GM12878 (cell line): ENCODE results near the gene RCAN2. TPM values are rescaled to one million over a fixed set of nuclear protein-coding genes. Genes with fewer than 3 reads are reported as not detected.

ENCODE experiments used
- ATAC-seq: fragments of 200-7000 bp; cut with Tn5 transposase; 3 replicates; pipeline ENCODE4 v1.9.1; 2020; ENCODE audit warnings: mild to moderate bottlenecking, moderate library complexity
- BruUV-seq: library from RNA; stranded (reverse); fragments of 400-500 nt; replicated peaks from 2 replicates; lab custom pipeline; 2021; lab: Mats Ljungman, UMichigan
- CTCF ChIA-PET: fragments of 300-600 bp; sonication (Branson Sonifier 250); formaldehyde crosslinking; extraction: SDS; loops from one replicate; lab custom pipeline; 2021; ENCODE audit warnings: inconsistent platforms; lab: Yijun Ruan, JAX
- POLR2A ChIA-PET: fragments of 350-600 bp; formaldehyde crosslinking; extraction: SDS; loops from one replicate; lab custom pipeline; 2021; ENCODE audit warnings: inconsistent platforms; lab: Charles Lee
- RAD21 ChIA-PET: fragments of 300-600 bp; sonication (Branson Sonifier 250); formaldehyde crosslinking; loops from one replicate; lab custom pipeline; 2023; ENCODE audit warnings: antibody characterized with exemption; ENCODE audit not compliant: unreplicated experiment; lab: Charles Lee
- SMC1A ChIA-PET: fragments of 300-600 bp; sonication (Branson Sonifier 250); formaldehyde crosslinking; loops from one replicate; lab custom pipeline; 2023; ENCODE audit not compliant: unreplicated experiment, uncharacterized antibody; lab: Charles Lee
- DNase-seq: peaks from one replicate; pipeline ENCODE4 v3.0.0-alpha.2; 2011; ENCODE audit warnings: low read depth, low spot score
- FAIRE-seq: peaks from 3 replicates; lab custom pipeline; 2011; peaks lifted over from hg19 to GRCh38; lab: Jason Lieb, UNC
- H2AFZ ChIP-seq: 2 replicates; pipeline ENCODE4 v1.6.0; 2011; ENCODE audit warnings: low read depth, low read length, control low read depth; ENCODE audit not compliant: control insufficient read depth
- H3K27ac ChIP-seq: 2 replicates; pipeline ENCODE4 v1.5.1; 2011; ENCODE audit warnings: control low read depth; ENCODE audit not compliant: control insufficient read depth, insufficient read depth
- H3K27me3 ChIP-seq, 2 experiments: replicated peaks in 1 of 2; 2 replicates each; pipeline versions ENCODE4 v1.6.0 to v1.6.1; 2011; ENCODE audit warnings: low read length in 1 of 2; ENCODE audit not compliant: control insufficient read depth in 2 of 2, insufficient read depth in 2 of 2
- H3K36me3 ChIP-seq, 2 experiments: 2 replicates each; pipeline ENCODE4 v1.5.1; 2011; ENCODE audit warnings: low read length in 1 of 2; ENCODE audit not compliant: control insufficient read depth in 2 of 2, insufficient read depth in 2 of 2
- H3K4me1 ChIP-seq: 2 replicates; pipeline ENCODE4 v1.6.1; 2011; ENCODE audit warnings: mild to moderate bottlenecking, low read length, moderate library complexity, mixed read lengths; ENCODE audit not compliant: control insufficient read depth, insufficient read depth
- H3K4me2 ChIP-seq: 2 replicates; pipeline ENCODE4 v1.6.0; 2011; ENCODE audit warnings: control low read depth; ENCODE audit not compliant: control insufficient read depth, insufficient read depth
- H3K4me3 ChIP-seq: fragments of 200-600 bp; sonication (generic); 2 replicates; pipeline ENCODE4 v1.5.1; 2016
- H3K79me2 ChIP-seq: 2 replicates; pipeline ENCODE4 v1.6.0; 2011; ENCODE audit warnings: low read length; ENCODE audit not compliant: control insufficient read depth, insufficient read depth
- H3K9ac ChIP-seq: 2 replicates; pipeline ENCODE4 v1.8.0; 2011; ENCODE audit warnings: low read length, control low read depth, mixed read lengths; ENCODE audit not compliant: control insufficient read depth, insufficient read depth
- H3K9me3 ChIP-seq: replicated peaks from 3 replicates; pipeline ENCODE4 v1.5.1; 2011; ENCODE audit warnings: mild to moderate bottlenecking, low read length; ENCODE audit not compliant: control insufficient read depth, insufficient read depth
- H4K20me1 ChIP-seq: 2 replicates; pipeline ENCODE4 v1.6.0; 2011; ENCODE audit not compliant: control insufficient read depth, insufficient read depth
- CREM ChIP-seq: IDR thresholded peaks from 2 replicates; pipeline ENCODE4 v1.6.1; 2014; ENCODE audit warnings: antibody characterized with exemption, low read depth
- MTA2 ChIP-seq: fragments of 450-650 bp; IDR thresholded peaks from 2 replicates; pipeline ENCODE4 v1.6.1; 2016; ENCODE audit warnings: low read depth, mild to moderate bottlenecking, moderate library complexity
- MTA3 ChIP-seq: IDR thresholded peaks from 2 replicates; pipeline ENCODE4 v1.6.1; 2012; ENCODE audit warnings: low read length, inconsistent platforms, borderline replicate concordance
- NFYA ChIP-seq: IDR thresholded peaks from 2 replicates; pipeline ENCODE4 v1.6.1; 2011; ENCODE audit warnings: low read depth, mild to moderate bottlenecking, low read length, improper control_type of control experiment, borderline replicate concordance
- PKNOX1 ChIP-seq: fragments of 450-650 bp; IDR thresholded peaks from 2 replicates; pipeline ENCODE4 v1.6.1; 2016; ENCODE audit warnings: mild to moderate bottlenecking
- RELB ChIP-seq: fragments of 450-650 bp; IDR thresholded peaks from 2 replicates; pipeline ENCODE4 v1.6.1; 2017; ENCODE audit warnings: low read depth, mild to moderate bottlenecking, moderate library complexity
- SMC3 ChIP-seq: IDR thresholded peaks from 2 replicates; pipeline ENCODE4 v1.6.1; 2011; ENCODE audit warnings: low read length, improper control_type of control experiment, borderline replicate concordance
- SUPT20H ChIP-seq: IDR thresholded peaks from 2 replicates; pipeline ENCODE4 v1.6.1; 2011; ENCODE audit warnings: low read depth, mild to moderate bottlenecking, low read length, moderate library complexity, borderline replicate concordance; ENCODE audit not compliant: control insufficient read depth
- SUZ12 ChIP-seq: fragments of 200-600 bp; sonication (generic); IDR thresholded peaks from one replicate; pipeline ENCODE4 v1.6.1; 2018; ENCODE audit warnings: antibody characterized with exemption, mild to moderate bottlenecking; ENCODE audit not compliant: unreplicated experiment
- TCF12 ChIP-seq: IDR thresholded peaks from 2 replicates; pipeline ENCODE4 v1.6.1; 2011; ENCODE audit warnings: low read depth, mild to moderate bottlenecking, low read length
- ZBTB4 ChIP-seq: fragments of 450-650 bp; formaldehyde crosslinking; IDR thresholded peaks from 2 replicates; pipeline ENCODE4 v1.4.0; 2022; ENCODE audit warnings: mild to moderate bottlenecking, moderate library complexity
- ZNF384 ChIP-seq: IDR thresholded peaks from 2 replicates; pipeline ENCODE4 v1.6.1; 2012; ENCODE audit warnings: low read depth, mild to moderate bottlenecking, low read length, improper control_type of control experiment, borderline replicate concordance
- ZZZ3 ChIP-seq: IDR thresholded peaks from 2 replicates; pipeline ENCODE4 v1.6.1; 2011; ENCODE audit warnings: low read depth; ENCODE audit not compliant: control insufficient read depth, insufficient read length
- WGBS: methylation state at CpG from one replicate; pipeline ENCODE4 v1.1.6; 2016; ENCODE audit warnings: low lambda C conversion rate; ENCODE audit not compliant: insufficient replicate concordance, insufficient coverage; ENCODE audit errors: missing lambda C conversion rate; 5-methylcytosine and 5-hydroxymethylcytosine counted together
- in situ Hi-C: fragments of 300-500 bp; cut with MboI; formaldehyde crosslinking; loops from 9 replicates; pipeline ENCODE4 v1.14.3; 2018; ENCODE audit warnings: mixed read lengths
- intact Hi-C: fragments of 100-400 bp; cut with micrococcal nuclease; formaldehyde crosslinking; loops from one replicate; pipeline ENCODE4 v1.14.2; 2022; ENCODE audit not compliant: unreplicated experiment
- polyA plus RNA-seq, 11 experiments: library from polyadenylated mRNA; depleted of rRNA in 4 of 11; unstranded in 6 of 11; stranded (reverse) in 5 of 11; fragments of >200 nt; fragmentation: Nextera tagmentation in 4 of 11; fragmentation: Illumina TruSeq in 1 of 11; extraction: Ambion mirVana in 4 of 11; extraction: Trizol in 1 of 11; gene quantifications; 1 replicate in 1 of 11; 2 replicates in 10 of 11; pipeline versions ENCODE4 v1.2.1 to v1.2.3, GENCODE V29; 2011 to 2016; ENCODE audit warnings: inconsistent platforms in 2 of 11, missing spikeins in 2 of 11, low read depth in 1 of 11
- total RNA-seq, 4 experiments: library from RNA; depleted of rRNA in 3 of 4; stranded (reverse); fragments of >200 nt in 3 of 4; fragmentation: Illumina TruSeq in 1 of 4; extraction: Trizol in 1 of 4; gene quantifications; 2 replicates each; pipeline versions ENCODE4 v1.2.1 to v1.2.3, GENCODE V29; 2013 to 2021

The RCAN2 gene
- total and polyA plus RNA-seq, 10 of the 15 experiments (the other 5 are each of a cell fraction or from before 2014, with no cell fraction given): 0.06 TPM; not detected in 9

GRCh38 chr6:46350714-46351113 lies 140.5 kb downstream of the RCAN2 start:
- Histone ChIP-seq H3K9me3 (no peaks in the 10 kb centered on the region), H2AFZ (no peak overlapping the region), H3K36me3 (no peaks in the 10 kb centered on the region), H3K4me3 (no peak overlapping the region), H3K79me2 (no peaks in the 10 kb centered on the region), H4K20me1 (no peaks in the 10 kb centered on the region), H3K27ac (no peak overlapping the region), H3K4me1 (no peaks in the 10 kb centered on the region), H3K4me2 (no peak overlapping the region), H3K9ac (no peak overlapping the region), H3K27me3 (no peaks in the 10 kb centered on the region)
- DNase-seq: no peak
- ChIA-PET CTCF (interaction anchor here (0.7 to 1.2 kb wide), 3 partner anchors 58 to 130 kb away, joined by 3 to 4 read pairs (median 3); no protein-coding TSS in a partner anchor), POLR2A (no interaction called here), SMC1A (interaction anchor here (1.0 to 2.1 kb wide), 3 partner anchors 10 to 28 kb away, joined by 4 to 8 read pairs (median 5); no protein-coding TSS in a partner anchor), RAD21 (no interaction called here)
- in situ Hi-C loops: no loop called here
- no peak for FAIRE-seq
- no peak for ATAC-seq
- 0% methylated on average over 1 of the region's 1 CpG for WGBS
- intact Hi-C loops: no loop called here
- TF ChIP-seq RELB (no peak), PKNOX1 (no peak), MTA2 (no peak), CREM (no peak), ZZZ3 (no peak), MTA3 (no peak), SUZ12 (no peak), ZBTB4 (CRISPR knock-in tag) (no peak), SUPT20H (no peak), NFYA (no peak), SMC3 (no peak), TCF12 (no peak), ZNF384 (no peak)
- no TSS peak for BruUV-seq
